ENCODE measurements around the gene CNFN. TPM values are rescaled to one million over a fixed set of nuclear protein-coding genes. Genes with fewer than 3 reads are reported as not detected.
"Not testable (repeated sequence)": the region's sequence is repeated elsewhere in the genome, so short reads cannot be mapped to it uniquely, and the experiment has no call there.

CNFN gene
- total RNA-seq, 1 donor from 2014 or later, result 0.76 TPM

GRCh38 chr19:42356686-42357085, 33.4 kb downstream of the CNFN start:
- no peak for ATAC-seq
- DNase-seq (ENCODE audit: low spot score), result no peak
- intact Hi-C loops (cut with DNase I), result no loop called here

- ATAC-seq (no peak), DNase-seq (ENCODE audit: low spot score) (no peak)
- intact Hi-C loops (cut with DNase I), result no loop called here
These were observed 34.2 kb downstream of the CNFN start for GRCh38 chr19:42355896-42356295.

GRCh38 chr19:42353341-42354015, 36.6 kb downstream of the CNFN start:
- intact Hi-C loops (cut with DNase I), result no loop called here
- DNase-seq (ENCODE audit: low spot score), result no peak
- ATAC-seq, result no peak

- DNase-seq (ENCODE audit: low spot score) (no peak), ATAC-seq (no peak)
- intact Hi-C loops (cut with DNase I), result no loop called here
These were observed 37.5 kb downstream of the CNFN start for GRCh38 chr19:42352301-42353259.

GRCh38 chr19:42351079-42351735, 38.9 kb downstream of the CNFN start:
- intact Hi-C loops (cut with DNase I), result no loop called here
- no peak for DNase-seq (ENCODE audit: low spot score)
- no peak for ATAC-seq

- no peak for ATAC-seq
- DNase-seq (ENCODE audit: low spot score), result no peak
- intact Hi-C loops (cut with DNase I), result no loop called here
These were observed 39.7 kb downstream of the CNFN start for GRCh38 chr19:42350417-42350816.

- no peak for ATAC-seq
- intact Hi-C loops (cut with DNase I), result no loop called here
- no peak for DNase-seq (ENCODE audit: low spot score)
These were observed 40.6 kb downstream of the CNFN start for GRCh38 chr19:42349378-42350107.

- intact Hi-C loops (cut with DNase I), result no loop called here
- no peak for DNase-seq (ENCODE audit: low spot score)
- no peak for ATAC-seq
These were observed 41.9 kb downstream of the CNFN start for GRCh38 chr19:42348211-42348610.

- DNase-seq (ENCODE audit: low spot score) (no peak), ATAC-seq (peak; percentile 63)
- intact Hi-C loops (cut with DNase I), result no loop called here
These were observed 44.8 kb downstream of the CNFN start for GRCh38 chr19:42345191-42345812.

- ATAC-seq (no peak), DNase-seq (ENCODE audit: low spot score) (no peak)
These were observed 45.7 kb downstream of the CNFN start for GRCh38 chr19:42344336-42344893.

GRCh38 chr19:42343344-42344110, 46.6 kb downstream of the CNFN start:
- ATAC-seq, result no peak

More at GRCh38 chr19:42344336-42344893, 45.7 kb downstream of the CNFN start:
- intact Hi-C loops (cut with DNase I), result no loop called here

GRCh38 chr19:42339922-42340321, 50.2 kb downstream of the CNFN start:
- intact Hi-C loops (cut with DNase I); DNase-seq (ENCODE audit: low spot score); ATAC-seq: not testable (repeated sequence)

More at GRCh38 chr19:42343344-42344110, 46.6 kb downstream of the CNFN start:
- intact Hi-C loops (cut with DNase I), result no loop called here
- no peak for DNase-seq (ENCODE audit: low spot score)

GRCh38 chr19:42339126-42339860, 50.8 kb downstream of the CNFN start:
- ATAC-seq; intact Hi-C loops (cut with DNase I): not testable (repeated sequence)

More at GRCh38 chr19:42339126-42339860, 50.8 kb downstream of the CNFN start:
- not testable (repeated sequence) for DNase-seq (ENCODE audit: low spot score)
